NCI-H146 (cell line): Measurements from ENCODE around the gene GDF10.

Experiments
- DNase-seq: peaks from one replicate; lab custom pipeline; 2025; lab: John Stamatoyannopoulos, UW

GDF10 gene

GRCh38 chr10:47353351-47353750 lies 53.4 kb downstream of the GDF10 start:
- no peak for DNase-seq

GRCh38 chr10:47354165-47354564 lies 54.2 kb downstream of the GDF10 start:
- peak; percentile 32 for DNase-seq

GRCh38 chr10:47354900-47355299 lies 54.9 kb downstream of the GDF10 start:
- DNase-seq: no peak

- DNase-seq: no peak
Observed at GRCh38 chr10:47356708-47357107, 56.7 kb downstream of the GDF10 start.

GRCh38 chr10:47357131-47357582 lies 57.2 kb downstream of the GDF10 start:
- DNase-seq: no peak

- DNase-seq: no peak
Observed at GRCh38 chr10:47357911-47358310, 57.9 kb downstream of the GDF10 start.

- no peak for DNase-seq
Observed at GRCh38 chr10:47358457-47358856, 58.5 kb downstream of the GDF10 start.

GRCh38 chr10:47359101-47359500 lies 59.1 kb downstream of the GDF10 start:
- DNase-seq: no peak

- DNase-seq: no peak
Observed at GRCh38 chr10:47359626-47360418, 59.8 kb downstream of the GDF10 start.

- DNase-seq: no peak
Observed at GRCh38 chr10:47360419-47361040, 60.5 kb downstream of the GDF10 start.

GRCh38 chr10:47361293-47361692 lies 61.3 kb downstream of the GDF10 start:
- peak; percentile 43 for DNase-seq

- DNase-seq: no peak
Observed at GRCh38 chr10:47362199-47362598, 62.2 kb downstream of the GDF10 start.
